GM12878 (cell line): ENCODE measurements around the gene ERC1.

Experiments
- CTCF ChIP-seq, 3 experiments: IDR thresholded peaks in 2 of 3; conservative IDR thresholded peaks in 1 of 3; 2 replicates each; pipeline ENCODE4 v1.5.1; 2011; ENCODE audit warnings: low read depth in 3 of 3, low read length in 3 of 3, mild to moderate bottlenecking in 3 of 3, control low read depth in 2 of 3, moderate library complexity in 2 of 3, inconsistent platforms in 1 of 3, mixed read lengths in 1 of 3; ENCODE audit not compliant: control insufficient read depth in 2 of 3, insufficient read depth in 1 of 3; ENCODE audit errors: extremely low read depth in 1 of 3
- EGR1 ChIP-seq, 2 experiments: IDR thresholded peaks; 1 replicate in 1 of 2; 2 replicates in 1 of 2; pipeline ENCODE4 v1.6.1; 2011 to 2012; ENCODE audit warnings: low read depth in 2 of 2, low read length in 2 of 2, borderline replicate concordance in 1 of 2, mild to moderate bottlenecking in 1 of 2, moderate library complexity in 1 of 2
- EP300 ChIP-seq, 2 experiments: fragments of 150-350 bp in 1 of 2; IDR thresholded peaks; 2 replicates each; pipeline ENCODE4 v1.6.1; 2011 to 2012; ENCODE audit warnings: low read depth in 2 of 2, low read length in 2 of 2, borderline replicate concordance in 1 of 2, improper control_type of control experiment in 1 of 2, inconsistent platforms in 1 of 2; ENCODE audit not compliant: control insufficient read depth in 1 of 2
- EZH2 ChIP-seq: IDR thresholded peaks from 2 replicates; pipeline ENCODE4 v1.6.1; 2012; ENCODE audit warnings: low read depth, mild to moderate bottlenecking, control low read depth, inconsistent platforms, low read length, borderline replicate concordance; ENCODE audit not compliant: control insufficient read depth
- NFYB ChIP-seq: IDR thresholded peaks from 2 replicates; pipeline ENCODE4 v1.6.1; 2011; ENCODE audit warnings: low read depth, mild to moderate bottlenecking, low read length, improper control_type of control experiment, moderate library complexity; ENCODE audit not compliant: insufficient read depth
- NRF1 ChIP-seq: conservative IDR thresholded peaks from 2 replicates; pipeline ENCODE4 v1.6.1; 2011; ENCODE audit warnings: mild to moderate bottlenecking, low read depth, low read length, improper control_type of control experiment
- PAX8 ChIP-seq: fragments of 450-650 bp; IDR thresholded peaks from 2 replicates; pipeline ENCODE4 v1.6.1; 2017; ENCODE audit warnings: mild to moderate bottlenecking, moderate library complexity
- PML ChIP-seq: IDR thresholded peaks from 2 replicates; pipeline ENCODE4 v1.6.1; 2012; ENCODE audit warnings: low read length, inconsistent platforms
- RFX5 ChIP-seq: IDR thresholded peaks from 2 replicates; pipeline ENCODE4 v1.6.1; 2011; ENCODE audit warnings: low read depth, low read length, improper control_type of control experiment
- TCF7 ChIP-seq: IDR thresholded peaks from 2 replicates; pipeline ENCODE4 v1.6.1; 2014; ENCODE audit warnings: antibody characterized with exemption, borderline replicate concordance
- TF ChIP-seq, protein P1 (sequence below): fragments of 450-650 bp; IDR thresholded peaks from 2 replicates; pipeline ENCODE4 v1.6.1; 2017; ENCODE audit warnings: mild to moderate bottlenecking
- TF ChIP-seq, protein P2 (sequence below): IDR thresholded peaks from 2 replicates; pipeline ENCODE4 v1.6.1; 2011; ENCODE audit warnings: mild to moderate bottlenecking, low read depth, low read length, moderate library complexity; ENCODE audit not compliant: insufficient replicate concordance
- TF ChIP-seq, protein P3 (sequence below): IDR thresholded peaks from 2 replicates; pipeline ENCODE4 v1.6.1; 2011; ENCODE audit warnings: low read depth, low read length, improper control_type of control experiment, borderline replicate concordance
- TF ChIP-seq, protein P4 (sequence below): fragments of 450-650 bp; IDR thresholded peaks from 2 replicates; pipeline ENCODE4 v1.6.1; 2017; ENCODE audit warnings: low read depth, mild to moderate bottlenecking, moderate library complexity

DNA sequence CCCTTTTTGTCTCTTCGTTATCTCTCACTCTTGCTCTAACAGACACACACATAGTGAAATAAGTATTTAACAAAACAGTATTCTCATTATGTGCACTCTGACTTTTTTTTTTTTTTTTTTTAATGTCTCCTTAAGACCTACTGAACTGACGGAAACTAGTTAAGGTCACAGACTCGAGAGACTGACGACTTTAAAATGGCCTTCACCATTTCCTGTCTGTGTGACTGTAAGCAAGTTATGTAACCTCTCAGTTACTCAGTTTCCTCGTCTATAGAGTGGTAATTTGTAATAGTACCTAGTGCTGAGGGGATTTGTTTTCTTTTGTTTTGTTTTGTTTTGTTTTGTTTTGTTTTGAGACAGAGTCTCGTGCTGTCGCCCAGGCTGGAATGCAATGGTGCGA, 318.6 kb downstream of the ERC1 start:
- TF ChIP-seq CTCF (IDR thresholded peaks at IDR 0.05 in 2 of 3, conservative IDR thresholded peaks at IDR 0.05 in 1 of 3; ENCODE audit: control insufficient read depth in 2 of 3, extremely low read depth in 1 of 3, insufficient read depth in 1 of 3, low read depth in 3 of 3, low read length in 3 of 3) = no peak
- no peak for TF ChIP-seq NFYB
- TF ChIP-seq RFX5 = no peak
- no peak for TF ChIP-seq PAX8
- TF ChIP-seq NRF1 = no peak
- TF ChIP-seq EP300 (IDR thresholded peaks at IDR 0.05; ENCODE audit: borderline replicate concordance in 1 of 2, control insufficient read depth in 1 of 2, low read depth in 2 of 2, low read length in 2 of 2) = no peak
- TF ChIP-seq TCF7 = no peak
- TF ChIP-seq PML = no peak
- TF ChIP-seq EZH2 = no peak
- no peak for TF ChIP-seq EGR1 (IDR thresholded peaks at IDR 0.05; ENCODE audit: borderline replicate concordance in 1 of 2, low read depth in 2 of 2, low read length in 2 of 2)
- TF ChIP-seq, protein P1, sequence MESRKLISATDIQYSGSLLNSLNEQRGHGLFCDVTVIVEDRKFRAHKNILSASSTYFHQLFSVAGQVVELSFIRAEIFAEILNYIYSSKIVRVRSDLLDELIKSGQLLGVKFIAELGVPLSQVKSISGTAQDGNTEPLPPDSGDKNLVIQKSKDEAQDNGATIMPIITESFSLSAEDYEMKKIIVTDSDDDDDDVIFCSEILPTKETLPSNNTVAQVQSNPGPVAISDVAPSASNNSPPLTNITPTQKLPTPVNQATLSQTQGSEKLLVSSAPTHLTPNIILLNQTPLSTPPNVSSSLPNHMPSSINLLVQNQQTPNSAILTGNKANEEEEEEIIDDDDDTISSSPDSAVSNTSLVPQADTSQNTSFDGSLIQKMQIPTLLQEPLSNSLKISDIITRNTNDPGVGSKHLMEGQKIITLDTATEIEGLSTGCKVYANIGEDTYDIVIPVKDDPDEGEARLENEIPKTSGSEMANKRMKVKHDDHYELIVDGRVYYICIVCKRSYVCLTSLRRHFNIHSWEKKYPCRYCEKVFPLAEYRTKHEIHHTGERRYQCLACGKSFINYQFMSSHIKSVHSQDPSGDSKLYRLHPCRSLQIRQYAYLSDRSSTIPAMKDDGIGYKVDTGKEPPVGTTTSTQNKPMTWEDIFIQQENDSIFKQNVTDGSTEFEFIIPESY = no peak
- TF ChIP-seq, protein P2, sequence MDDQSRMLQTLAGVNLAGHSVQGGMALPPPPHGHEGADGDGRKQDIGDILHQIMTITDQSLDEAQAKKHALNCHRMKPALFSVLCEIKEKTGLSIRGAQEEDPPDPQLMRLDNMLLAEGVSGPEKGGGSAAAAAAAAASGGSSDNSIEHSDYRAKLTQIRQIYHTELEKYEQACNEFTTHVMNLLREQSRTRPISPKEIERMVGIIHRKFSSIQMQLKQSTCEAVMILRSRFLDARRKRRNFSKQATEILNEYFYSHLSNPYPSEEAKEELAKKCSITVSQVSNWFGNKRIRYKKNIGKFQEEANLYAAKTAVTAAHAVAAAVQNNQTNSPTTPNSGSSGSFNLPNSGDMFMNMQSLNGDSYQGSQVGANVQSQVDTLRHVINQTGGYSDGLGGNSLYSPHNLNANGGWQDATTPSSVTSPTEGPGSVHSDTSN = no peak
- TF ChIP-seq, protein P3, sequence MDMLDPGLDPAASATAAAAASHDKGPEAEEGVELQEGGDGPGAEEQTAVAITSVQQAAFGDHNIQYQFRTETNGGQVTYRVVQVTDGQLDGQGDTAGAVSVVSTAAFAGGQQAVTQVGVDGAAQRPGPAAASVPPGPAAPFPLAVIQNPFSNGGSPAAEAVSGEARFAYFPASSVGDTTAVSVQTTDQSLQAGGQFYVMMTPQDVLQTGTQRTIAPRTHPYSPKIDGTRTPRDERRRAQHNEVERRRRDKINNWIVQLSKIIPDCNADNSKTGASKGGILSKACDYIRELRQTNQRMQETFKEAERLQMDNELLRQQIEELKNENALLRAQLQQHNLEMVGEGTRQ = no peak
- TF ChIP-seq, protein P4, sequence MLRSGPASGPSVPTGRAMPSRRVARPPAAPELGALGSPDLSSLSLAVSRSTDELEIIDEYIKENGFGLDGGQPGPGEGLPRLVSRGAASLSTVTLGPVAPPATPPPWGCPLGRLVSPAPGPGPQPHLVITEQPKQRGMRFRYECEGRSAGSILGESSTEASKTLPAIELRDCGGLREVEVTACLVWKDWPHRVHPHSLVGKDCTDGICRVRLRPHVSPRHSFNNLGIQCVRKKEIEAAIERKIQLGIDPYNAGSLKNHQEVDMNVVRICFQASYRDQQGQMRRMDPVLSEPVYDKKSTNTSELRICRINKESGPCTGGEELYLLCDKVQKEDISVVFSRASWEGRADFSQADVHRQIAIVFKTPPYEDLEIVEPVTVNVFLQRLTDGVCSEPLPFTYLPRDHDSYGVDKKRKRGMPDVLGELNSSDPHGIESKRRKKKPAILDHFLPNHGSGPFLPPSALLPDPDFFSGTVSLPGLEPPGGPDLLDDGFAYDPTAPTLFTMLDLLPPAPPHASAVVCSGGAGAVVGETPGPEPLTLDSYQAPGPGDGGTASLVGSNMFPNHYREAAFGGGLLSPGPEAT = no peak
